PFSK-1 (cell line): ENCODE data around the gene CFAP251.

Experiments
- FOXP2 ChIP-seq: optimal IDR thresholded peaks from 2 replicates; pipeline ENCODE3; 2011; ENCODE audit warnings: borderline replicate concordance, control low read depth, inconsistent platforms; ENCODE audit not compliant: insufficient read depth; ENCODE audit errors: extremely low read length, extremely low read depth
- POLR2AphosphoS5 ChIP-seq: IDR thresholded peaks from 2 replicates; pipeline ENCODE4 v1.6.1; 2012; ENCODE audit warnings: low read depth, mild to moderate bottlenecking, control low read depth, low read length, moderate library complexity
- SIN3A ChIP-seq: IDR thresholded peaks from 2 replicates; pipeline ENCODE4 v1.6.1; 2012; ENCODE audit warnings: mild to moderate bottlenecking, low read length, moderate library complexity, borderline replicate concordance; ENCODE audit not compliant: insufficient read depth
- TAF1 ChIP-seq: IDR thresholded peaks from 2 replicates; pipeline ENCODE4 v1.6.1; 2012; ENCODE audit warnings: low read length, control low read depth, borderline replicate concordance; ENCODE audit not compliant: insufficient read depth
- TF ChIP-seq, protein P1 (sequence below), 2 experiments: IDR thresholded peaks; 2 replicates each; pipeline versions ENCODE4 v1.6.1 to v1.8.0; 2011 to 2012; ENCODE audit warnings: low read depth in 2 of 2, low read length in 2 of 2, control low read depth in 1 of 2, inconsistent platforms in 1 of 2, mild to moderate bottlenecking in 1 of 2, moderate library complexity in 1 of 2; ENCODE audit not compliant: insufficient read depth in 1 of 2

CFAP251 gene

DNA sequence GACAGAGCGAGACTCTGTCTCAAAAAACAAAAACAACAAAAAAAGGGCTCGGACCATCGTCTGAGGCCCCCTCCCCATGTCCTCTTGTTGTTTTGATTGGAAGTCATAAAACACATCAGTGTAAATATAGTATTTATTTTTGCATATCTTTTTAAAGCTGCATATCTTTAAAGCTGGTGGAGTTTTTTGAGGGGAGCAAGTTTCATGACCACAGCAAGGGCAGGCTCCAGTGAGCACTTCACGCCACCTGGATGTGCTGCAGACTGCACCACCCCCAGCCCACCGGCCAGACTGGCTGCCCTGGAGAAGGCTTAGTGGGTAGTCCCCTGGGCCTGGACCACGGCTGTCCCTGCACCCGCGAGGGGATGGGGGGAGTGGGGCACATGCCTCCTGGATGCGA lies 91.3 kb downstream of the CFAP251 start:
- TF ChIP-seq SIN3A, result no peak
- no peak for TF ChIP-seq TAF1
- TF ChIP-seq POLR2AphosphoS5, result no peak
- no peak for TF ChIP-seq FOXP2
- TF ChIP-seq, protein P1, sequence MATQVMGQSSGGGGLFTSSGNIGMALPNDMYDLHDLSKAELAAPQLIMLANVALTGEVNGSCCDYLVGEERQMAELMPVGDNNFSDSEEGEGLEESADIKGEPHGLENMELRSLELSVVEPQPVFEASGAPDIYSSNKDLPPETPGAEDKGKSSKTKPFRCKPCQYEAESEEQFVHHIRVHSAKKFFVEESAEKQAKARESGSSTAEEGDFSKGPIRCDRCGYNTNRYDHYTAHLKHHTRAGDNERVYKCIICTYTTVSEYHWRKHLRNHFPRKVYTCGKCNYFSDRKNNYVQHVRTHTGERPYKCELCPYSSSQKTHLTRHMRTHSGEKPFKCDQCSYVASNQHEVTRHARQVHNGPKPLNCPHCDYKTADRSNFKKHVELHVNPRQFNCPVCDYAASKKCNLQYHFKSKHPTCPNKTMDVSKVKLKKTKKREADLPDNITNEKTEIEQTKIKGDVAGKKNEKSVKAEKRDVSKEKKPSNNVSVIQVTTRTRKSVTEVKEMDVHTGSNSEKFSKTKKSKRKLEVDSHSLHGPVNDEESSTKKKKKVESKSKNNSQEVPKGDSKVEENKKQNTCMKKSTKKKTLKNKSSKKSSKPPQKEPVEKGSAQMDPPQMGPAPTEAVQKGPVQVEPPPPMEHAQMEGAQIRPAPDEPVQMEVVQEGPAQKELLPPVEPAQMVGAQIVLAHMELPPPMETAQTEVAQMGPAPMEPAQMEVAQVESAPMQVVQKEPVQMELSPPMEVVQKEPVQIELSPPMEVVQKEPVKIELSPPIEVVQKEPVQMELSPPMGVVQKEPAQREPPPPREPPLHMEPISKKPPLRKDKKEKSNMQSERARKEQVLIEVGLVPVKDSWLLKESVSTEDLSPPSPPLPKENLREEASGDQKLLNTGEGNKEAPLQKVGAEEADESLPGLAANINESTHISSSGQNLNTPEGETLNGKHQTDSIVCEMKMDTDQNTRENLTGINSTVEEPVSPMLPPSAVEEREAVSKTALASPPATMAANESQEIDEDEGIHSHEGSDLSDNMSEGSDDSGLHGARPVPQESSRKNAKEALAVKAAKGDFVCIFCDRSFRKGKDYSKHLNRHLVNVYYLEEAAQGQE (IDR thresholded peaks at IDR 0.05; ENCODE audit: insufficient read depth in 1 of 2, low read depth in 2 of 2, low read length in 2 of 2), result no peak

DNA sequence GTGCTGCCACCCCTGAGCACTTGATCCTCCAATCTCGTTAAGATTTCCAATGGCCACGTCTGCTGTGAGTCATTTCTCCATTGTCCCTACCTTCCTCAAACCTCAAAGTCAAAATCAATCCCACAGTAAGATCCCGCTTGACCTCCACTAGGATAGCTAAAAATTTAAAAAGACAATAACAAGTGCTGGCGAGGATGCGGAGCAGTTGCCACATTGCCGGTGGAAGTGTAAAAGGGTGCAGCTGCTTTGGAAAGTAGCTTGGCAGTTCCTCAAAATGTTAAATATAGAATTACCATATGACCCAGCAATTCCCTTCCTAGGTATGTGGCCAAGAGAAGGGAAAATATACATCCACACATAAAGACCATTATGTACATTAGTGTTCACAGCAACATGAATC lies 93.8 kb downstream of the CFAP251 start:
- TF ChIP-seq SIN3A (no peak), FOXP2 (no peak), POLR2AphosphoS5 (no peak), TAF1 (no peak)
- TF ChIP-seq, protein P1 (IDR thresholded peaks at IDR 0.05; ENCODE audit: insufficient read depth in 1 of 2, low read depth in 2 of 2, low read length in 2 of 2), result no peak

DNA sequence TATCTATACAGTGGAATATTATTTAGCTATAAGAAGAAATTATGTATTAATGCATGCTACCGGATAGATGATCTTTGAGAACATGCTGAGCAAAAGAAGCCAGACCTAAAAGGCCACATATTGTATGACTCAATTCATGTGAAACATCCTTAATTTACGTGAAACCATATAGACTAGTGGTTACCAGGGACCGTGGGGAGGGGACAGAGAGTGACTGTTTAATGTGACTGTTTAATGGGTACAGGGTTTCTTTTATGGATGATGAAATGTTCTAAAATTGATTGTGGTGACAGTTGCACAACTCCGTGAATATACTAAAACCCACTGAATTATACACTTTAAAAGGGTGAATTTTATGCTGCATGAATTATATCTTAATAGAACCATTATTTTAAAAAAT lies 94.7 kb downstream of the CFAP251 start:
- no peak for TF ChIP-seq SIN3A
- TF ChIP-seq, protein P1 (IDR thresholded peaks at IDR 0.05; ENCODE audit: insufficient read depth in 1 of 2, low read depth in 2 of 2, low read length in 2 of 2), result no peak
- no peak for TF ChIP-seq POLR2AphosphoS5
- TF ChIP-seq TAF1, result no peak
- no peak for TF ChIP-seq FOXP2

DNA sequence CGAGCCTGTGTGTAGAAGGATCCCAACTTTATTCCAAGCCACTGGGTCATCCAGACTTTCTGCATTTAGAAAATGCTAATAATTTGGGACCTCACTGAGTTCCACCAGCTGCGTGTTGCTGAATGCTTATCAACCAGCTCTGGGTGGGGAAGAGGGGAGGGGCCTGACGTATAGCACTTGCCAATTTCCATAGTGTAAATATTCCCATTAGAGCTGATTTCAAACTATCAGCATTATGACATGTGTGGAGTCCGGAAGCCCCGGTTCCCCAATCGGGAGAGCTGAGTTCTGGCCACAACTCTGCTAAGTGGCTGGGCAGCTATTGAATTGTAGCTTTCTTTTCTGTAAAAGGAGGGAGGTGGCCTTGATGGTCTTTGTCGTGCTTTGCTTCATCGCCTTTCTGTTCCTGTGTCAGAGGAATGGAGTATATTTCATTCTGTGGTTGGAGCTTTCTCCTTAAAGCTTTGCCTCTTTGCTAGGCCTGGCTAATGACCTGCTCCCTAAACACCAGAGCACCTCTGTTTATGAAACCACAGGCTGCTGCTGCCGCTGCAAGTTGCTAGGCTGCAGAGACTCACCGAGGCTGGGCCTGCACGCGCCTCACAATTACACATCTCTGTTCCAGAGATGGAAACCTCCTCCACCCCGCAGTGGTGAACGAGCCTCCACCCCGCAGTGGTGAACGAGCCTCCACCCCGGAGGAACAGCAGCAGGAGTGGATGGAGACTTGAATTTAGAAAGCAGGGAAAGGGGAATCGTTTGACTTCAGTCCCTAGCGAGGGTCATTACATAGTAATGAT lies 95.6 kb downstream of the CFAP251 start:
- TF ChIP-seq POLR2AphosphoS5 (no peak), SIN3A (no peak), FOXP2 (no peak)

DNA sequence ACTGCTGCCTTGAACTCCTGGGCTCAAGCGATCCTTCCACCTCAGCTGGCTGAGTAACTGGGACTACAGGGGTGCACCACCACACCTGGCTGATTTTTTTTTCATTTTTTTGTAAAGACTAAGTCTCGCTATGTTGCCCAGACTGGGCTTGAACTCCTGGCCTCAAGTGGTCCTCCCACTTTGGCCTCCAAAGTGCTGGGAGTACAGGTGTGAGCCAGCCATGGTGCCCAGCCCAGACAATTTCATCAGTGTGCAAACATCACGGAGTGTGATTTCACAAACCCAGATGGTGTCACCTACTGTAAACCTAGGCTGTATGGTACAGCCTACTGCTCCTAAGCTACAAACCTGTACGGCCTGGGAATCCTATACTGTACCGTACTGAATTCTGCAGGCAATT lies 96.4 kb downstream of the CFAP251 start:
- no peak for TF ChIP-seq POLR2AphosphoS5
- TF ChIP-seq TAF1, result no peak
- TF ChIP-seq SIN3A, result no peak
- TF ChIP-seq, protein P1 (IDR thresholded peaks at IDR 0.05; ENCODE audit: insufficient read depth in 1 of 2, low read depth in 2 of 2, low read length in 2 of 2), result no peak
- no peak for TF ChIP-seq FOXP2
